Common myeloid progenitor, CD34-positive (primary cell): Measurements from ENCODE around the gene IL26. TPM values are rescaled to one million over a fixed set of nuclear protein-coding genes. Genes with fewer than 3 reads are reported as not detected.

Source experiments
- CTCF ChIA-PET: fragments of 350-600 bp; sonication (Branson Sonifier 250); formaldehyde crosslinking; loops from one replicate; lab custom pipeline; 2021; ENCODE audit warnings: antibody characterized with exemption; lab: Charles Lee
- POLR2A ChIA-PET: fragments of 350-600 bp; sonication (Branson Sonifier 250); formaldehyde crosslinking; loops from one replicate; lab custom pipeline; 2021; ENCODE audit warnings: antibody characterized with exemption; lab: Charles Lee
- DNase-seq, 3 donors: peaks; one replicate each; pipeline versions ENCODE4 v3.0.0 to v3.0.0-alpha.2; 2013
- H3K27ac ChIP-seq, 2 experiments: 1 replicate in 1 of 2; 2 replicates in 1 of 2; pipeline ENCODE4 v1.7.0; 2013; ENCODE audit warnings: inconsistent platforms in 2 of 2, low read length in 2 of 2, mild to moderate bottlenecking in 2 of 2, low read depth in 1 of 2, moderate library complexity in 1 of 2; ENCODE audit not compliant: severe bottlenecking in 2 of 2, insufficient read depth in 1 of 2, poor library complexity in 1 of 2
- H3K27me3 ChIP-seq, 5 experiments: replicated peaks in 2 of 5; 1 replicate in 3 of 5; 2 replicates in 2 of 5; pipeline versions ENCODE4 v1.6.1 to v1.7.0; 2013; ENCODE audit warnings: low read length in 4 of 5, mild to moderate bottlenecking in 2 of 5, moderate library complexity in 2 of 5, inconsistent platforms in 1 of 5; ENCODE audit not compliant: insufficient read depth in 5 of 5, control insufficient read depth in 4 of 5
- H3K36me3 ChIP-seq, 4 experiments: 1 replicate in 2 of 4; 2 replicates in 2 of 4; pipeline versions ENCODE4 v1.6.1 to v1.7.0; 2013; ENCODE audit warnings: low read length in 3 of 4, control low read depth in 1 of 4, mild to moderate bottlenecking in 1 of 4; ENCODE audit not compliant: control insufficient read depth in 4 of 4, insufficient read depth in 4 of 4
- H3K4me1 ChIP-seq, 4 experiments: 1 replicate in 3 of 4; 2 replicates in 1 of 4; pipeline versions ENCODE4 v1.6.1 to v1.7.1; 2013; ENCODE audit warnings: low read length in 3 of 4, mild to moderate bottlenecking in 3 of 4, control low read depth in 1 of 4, inconsistent platforms in 1 of 4, moderate library complexity in 1 of 4; ENCODE audit not compliant: control insufficient read depth in 4 of 4, insufficient read depth in 4 of 4; ENCODE audit errors: control extremely low read depth in 1 of 4
- H3K4me3 ChIP-seq, 7 experiments: 1 replicate in 4 of 7; 2 replicates in 3 of 7; pipeline versions ENCODE4 v1.5.1 to v1.7.0; 2013; ENCODE audit warnings: mild to moderate bottlenecking in 7 of 7, low read length in 6 of 7, moderate library complexity in 6 of 7, inconsistent platforms in 2 of 7, low read depth in 2 of 7, control low read depth in 1 of 7; ENCODE audit not compliant: insufficient read depth in 4 of 7, control insufficient read depth in 1 of 7; ENCODE audit errors: extremely low read depth in 1 of 7
- H3K9me3 ChIP-seq, 5 experiments: 1 replicate in 4 of 5; 2 replicates in 1 of 5; pipeline versions ENCODE4 v1.6.1 to v1.7.1; 2013; ENCODE audit warnings: low read length in 4 of 5, mild to moderate bottlenecking in 2 of 5, inconsistent platforms in 1 of 5, low read depth in 1 of 5, moderate library complexity in 1 of 5; ENCODE audit not compliant: control insufficient read depth in 4 of 5, insufficient read depth in 2 of 5; ENCODE audit errors: control extremely low read depth in 1 of 5
- WGBS: methylation state at CpG from one replicate; pipeline ENCODE4 v1.1.5; 2013; ENCODE audit not compliant: insufficient coverage; 5-methylcytosine and 5-hydroxymethylcytosine counted together
- polyA plus RNA-seq: library from polyadenylated mRNA; unstranded; fragments of 120-200 nt; gene quantifications from one replicate; pipeline ENCODE4 v1.2.1, GENCODE V29; 2013

Gene IL26
- polyA plus RNA-seq = not detected

DNA sequence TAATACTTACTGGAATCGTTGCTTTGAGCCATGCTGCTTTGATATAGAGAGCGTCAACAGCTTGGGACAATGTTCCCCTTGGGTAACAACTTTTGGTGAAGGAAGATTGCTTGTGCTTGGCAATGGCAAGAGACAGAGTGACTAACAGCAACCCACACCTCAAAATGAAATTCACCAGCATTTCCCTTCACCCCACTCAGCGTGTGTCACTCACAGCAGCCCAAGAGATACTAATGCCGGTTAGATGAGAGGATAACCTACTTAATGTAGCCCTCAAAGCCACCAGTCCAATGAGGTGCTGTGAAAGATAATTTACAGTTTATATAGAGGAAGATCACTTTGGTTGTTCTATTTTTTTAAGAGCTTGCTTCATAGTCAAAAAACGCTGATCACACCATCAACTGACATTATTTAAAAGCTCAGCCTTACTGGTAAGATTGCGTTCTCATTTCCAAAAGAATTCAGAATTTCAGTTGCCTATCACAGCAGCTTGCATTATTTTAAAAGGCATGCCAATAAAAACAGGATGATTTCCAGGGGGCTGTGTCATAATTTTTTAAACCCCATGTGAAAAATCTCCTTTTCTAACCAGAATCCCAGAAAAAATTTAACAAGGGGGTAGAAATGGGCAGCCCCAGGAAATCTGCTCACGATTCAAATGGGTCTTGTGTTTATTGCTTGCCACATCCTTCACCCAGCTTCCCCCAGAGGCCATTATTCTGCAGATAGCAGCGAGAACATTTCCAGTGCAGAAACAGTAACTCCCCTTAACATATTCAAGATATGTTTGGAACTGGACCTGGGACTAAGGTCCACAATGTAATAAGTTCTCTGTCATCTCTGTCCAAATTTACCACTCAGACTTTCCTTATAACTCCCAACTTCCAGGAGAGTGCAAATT lies at the start of gene IL26:
TSS of gene IL26 (minus strand) at position 235 of the 901 bp plus-strand sequence. CDS start at position 181, 54 bp downstream.
- no peak within 1 kb of the TSS for H3K27ac ChIP-seq
- no peaks in the 10 kb centered on the region for H3K9me3 ChIP-seq
- H3K4me1 ChIP-seq = peaks cover 0 to 2% (median 0%) of the 10 kb centered on the region in 4 experiments
- 87% methylated on average over 6 of the region's 8 CpGs for WGBS
- no peak within 1 kb of the TSS for H3K4me3 ChIP-seq
- ChIA-PET POLR2A (no interaction called here), CTCF (interaction anchor here (0.9 to 3.1 kb wide), 2 partner anchors 11 to 90 kb away, joined by 3 to 10 read pairs; no protein-coding TSS in a partner anchor)
- H3K36me3 ChIP-seq = no peaks in the 10 kb centered on the region
- H3K27me3 ChIP-seq = no peaks in the 10 kb centered on the region
- DNase-seq = no peak

- no peak for DNase-seq
- H3K36me3 ChIP-seq = no peaks in the 10 kb centered on the region
- POLR2A ChIA-PET = no interaction called here
- H3K9me3 ChIP-seq = no peaks in the 10 kb centered on the region
- no peak overlapping the region for H3K27ac ChIP-seq
- no peak overlapping the region for H3K4me3 ChIP-seq
- CTCF ChIA-PET = no interaction called here
- H3K27me3 ChIP-seq = no peaks in the 10 kb centered on the region
- H3K4me1 ChIP-seq = peaks cover 0 to 4% (median 0%) of the 10 kb centered on the region in 4 experiments
Measured at GRCh38 chr12:68272732-68273131, 47.1 kb upstream of the IL26 start.

DNA sequence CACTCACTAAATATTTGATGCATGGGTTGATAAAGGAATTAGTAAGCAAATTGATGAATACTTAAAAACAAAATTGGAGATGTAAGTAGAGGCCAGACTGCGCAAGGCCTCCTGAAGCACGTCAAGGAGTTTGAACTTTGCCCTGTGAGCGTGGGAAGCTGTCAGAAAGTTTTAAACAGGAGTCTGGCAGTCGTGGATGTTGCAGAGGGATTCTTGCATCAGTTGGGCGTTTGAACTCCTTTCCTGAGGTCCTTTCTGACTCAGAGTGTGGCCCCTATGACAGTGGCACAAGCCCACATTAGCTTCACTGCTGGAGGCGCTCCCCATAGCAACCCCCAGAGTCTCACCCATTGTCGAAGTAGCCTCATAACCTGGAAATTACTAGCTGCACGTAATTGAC lies 45.7 kb upstream of the IL26 start:
- Histone ChIP-seq H3K9me3 (no peaks in the 10 kb centered on the region), H3K4me1 (peaks cover 0 to 4% (median 0%) of the 10 kb centered on the region in 4 experiments), H3K36me3 (no peaks in the 10 kb centered on the region), H3K4me3 (no peak overlapping the region), H3K27me3 (no peaks in the 10 kb centered on the region), H3K27ac (no peak overlapping the region)
- 94% methylated on average over 5 of the region's 8 CpGs for WGBS
- no peak for DNase-seq
- ChIA-PET CTCF (no interaction called here), POLR2A (no interaction called here)

DNA sequence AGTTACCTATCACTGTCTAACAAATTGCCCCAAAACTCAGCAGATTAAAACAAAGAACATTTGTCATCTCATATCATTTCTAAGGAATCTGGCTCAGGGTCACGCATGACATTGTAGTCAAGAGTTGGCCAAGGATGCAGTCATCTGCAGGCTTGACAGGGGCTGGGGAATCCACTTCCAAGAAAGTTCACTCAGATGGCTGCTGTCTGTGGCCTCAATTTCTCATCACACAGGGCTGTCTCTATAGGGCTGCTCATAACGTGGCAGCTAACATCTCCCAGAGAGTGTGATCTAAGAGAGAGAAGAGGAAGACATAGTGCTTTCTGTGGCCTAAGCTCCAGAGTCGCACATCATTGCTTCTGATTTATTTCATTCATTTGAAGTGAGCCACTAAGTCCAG lies 44.7 kb upstream of the IL26 start:
- H3K27me3 ChIP-seq = no peaks in the 10 kb centered on the region
- no peaks in the 10 kb centered on the region for H3K36me3 ChIP-seq
- H3K9me3 ChIP-seq = no peaks in the 10 kb centered on the region
- ChIA-PET POLR2A (no interaction called here), CTCF (no interaction called here)
- H3K4me1 ChIP-seq = peaks cover 0 to 4% (median 0%) of the 10 kb centered on the region in 4 experiments
- WGBS = 94% methylated on average over 2 of the region's 3 CpGs
- H3K27ac ChIP-seq = no peak overlapping the region
- no peak overlapping the region for H3K4me3 ChIP-seq
- DNase-seq = no peak

GRCh38 chr12:68269779-68270178 lies 44.2 kb upstream of the IL26 start:
- no peaks in the 10 kb centered on the region for H3K36me3 ChIP-seq
- H3K9me3 ChIP-seq = no peaks in the 10 kb centered on the region
- DNase-seq = no peak
- H3K4me1 ChIP-seq = peaks cover 0 to 4% (median 0%) of the 10 kb centered on the region in 4 experiments
- CTCF ChIA-PET = interaction anchor here (1.5 kb wide), 1 partner anchor 30 kb away, joined by 3 read pairs; no protein-coding TSS in a partner anchor
- POLR2A ChIA-PET = no interaction called here
- H3K4me3 ChIP-seq = no peak overlapping the region
- no peaks in the 10 kb centered on the region for H3K27me3 ChIP-seq
- 100% methylated on average over 1 of the region's 2 CpGs for WGBS
- H3K27ac ChIP-seq = no peak overlapping the region

DNA sequence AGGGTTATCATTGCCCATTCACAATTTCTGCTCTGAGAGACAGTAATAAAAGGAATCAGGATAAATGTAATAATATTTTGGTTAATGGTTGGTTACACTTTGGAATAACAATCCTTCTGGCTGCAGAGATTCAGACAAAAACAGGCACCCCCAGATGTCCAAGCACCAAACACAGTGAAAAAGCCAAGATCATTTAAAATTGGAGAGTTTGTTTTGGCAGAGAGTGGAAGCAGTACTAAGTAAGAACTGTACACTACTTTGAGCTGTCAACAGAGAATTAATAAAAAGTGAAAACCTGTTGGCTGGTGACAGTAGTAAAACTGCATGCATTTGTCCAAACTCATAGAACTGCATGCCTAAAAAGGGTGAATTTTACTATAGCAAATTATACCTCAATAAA lies 43.4 kb upstream of the IL26 start:
- H3K27me3 ChIP-seq = no peaks in the 10 kb centered on the region
- H3K27ac ChIP-seq = no peak overlapping the region
- DNase-seq = no peak
- no peak overlapping the region for H3K4me3 ChIP-seq
- POLR2A ChIA-PET = no interaction called here
- CTCF ChIA-PET = interaction anchor here (1.5 kb wide), 1 partner anchor 29 kb away, joined by 3 read pairs; no protein-coding TSS in a partner anchor
- H3K9me3 ChIP-seq = no peaks in the 10 kb centered on the region
- H3K36me3 ChIP-seq = no peaks in the 10 kb centered on the region
- peaks cover 0 to 4% (median 0%) of the 10 kb centered on the region in 4 experiments for H3K4me1 ChIP-seq

- CTCF ChIA-PET = no interaction called here
- POLR2A ChIA-PET = no interaction called here
- Histone ChIP-seq H3K4me1 (peaks cover 0 to 4% (median 0%) of the 10 kb centered on the region in 4 experiments), H3K36me3 (no peaks in the 10 kb centered on the region), H3K27ac (no peak overlapping the region), H3K9me3 (no peaks in the 10 kb centered on the region), H3K4me3 (no peak overlapping the region), H3K27me3 (no peaks in the 10 kb centered on the region)
- no peak for DNase-seq
- 69% methylated on average over 4 of the region's 6 CpGs for WGBS
Measured at GRCh38 chr12:68267892-68268396, 42.3 kb upstream of the IL26 start.
